ENCODE results near the gene TTLL11.

- TF ChIP-seq EZH2 (IDR thresholded peaks at IDR 0.05; ENCODE audit: borderline replicate concordance), result no peak
- no peak for TF ChIP-seq CTCF (IDR thresholded peaks at IDR 0.05; ENCODE audit: poor library complexity)
These were observed 37.4 kb downstream of the TTLL11 start for GRCh38 chr9:122055701-122056100.

All from hepatocyte (in vitro differentiated cells).